Non-pigmented ciliary epithelial cell (primary cell): Measurements from ENCODE around the gene MFAP3.
"Not testable (repeated sequence)": the region's sequence is repeated elsewhere in the genome, so short reads cannot be mapped to it uniquely, and the experiment has no call there.

Experiments
- DNase-seq: peaks from one replicate; pipeline ENCODE4 v3.0.0-alpha.2; 2010; ENCODE audit warnings: low read depth

MFAP3 gene

GRCh38 chr5:154038707-154039457 is at the start of gene MFAP3, which contains the start of gene FAM114A2:
Gene MFAP3 (plus strand): TSS chr5:154038967. CDS start chr5:154049723, 10,756 bp downstream.
Gene FAM114A2 (minus strand): TSS chr5:154038910. CDS start chr5:154034953, 3,957 bp downstream.
- peak; percentile 32 for DNase-seq

GRCh38 chr5:153991168-153991567 is 47.6 kb upstream of the MFAP3 start:
- DNase-seq: no peak

GRCh38 chr5:153998010-153998409 is 40.8 kb upstream of the MFAP3 start:
- no peak for DNase-seq

GRCh38 chr5:153998768-153999167 is 40.0 kb upstream of the MFAP3 start:
- DNase-seq: no peak

- DNase-seq: no peak
Measured at GRCh38 chr5:153999995-154000394, 38.8 kb upstream of the MFAP3 start.

- DNase-seq: no peak
Measured at GRCh38 chr5:154000703-154001102, 38.1 kb upstream of the MFAP3 start.

GRCh38 chr5:154002093-154002492 is 36.7 kb upstream of the MFAP3 start:
- no peak for DNase-seq

GRCh38 chr5:154002511-154003020 is 36.2 kb upstream of the MFAP3 start:
- no peak for DNase-seq

- DNase-seq: no peak
Measured at GRCh38 chr5:154005648-154006047, 33.1 kb upstream of the MFAP3 start.

- no peak for DNase-seq
Measured at GRCh38 chr5:154010660-154011059, 28.1 kb upstream of the MFAP3 start.

- DNase-seq: no peak
Measured at GRCh38 chr5:154015071-154015693, 23.6 kb upstream of the MFAP3 start.

- DNase-seq: not testable (repeated sequence)
Measured at GRCh38 chr5:154018919-154019318, 19.8 kb upstream of the MFAP3 start.

GRCh38 chr5:154025951-154026350 is 12.8 kb upstream of the MFAP3 start:
- no peak for DNase-seq

- no peak for DNase-seq
Measured at GRCh38 chr5:154031937-154032489, 6.8 kb upstream of the MFAP3 start.

GRCh38 chr5:154034944-154035343 is 3.8 kb upstream of the MFAP3 start:
- no peak for DNase-seq

GRCh38 chr5:154038261-154038706 is 483 bp upstream of the MFAP3 start:
- DNase-seq: no peak

- DNase-seq: no peak
Measured at GRCh38 chr5:154039458-154039829, 677 bp downstream of the MFAP3 start.

GRCh38 chr5:154042766-154043165 is 4.0 kb downstream of the MFAP3 start:
- DNase-seq: no peak

GRCh38 chr5:154044099-154044498 is 5.3 kb downstream of the MFAP3 start:
- no peak for DNase-seq

- DNase-seq: no peak
Measured at GRCh38 chr5:154044581-154044980, 5.8 kb downstream of the MFAP3 start.

- no peak for DNase-seq
Measured at GRCh38 chr5:154046486-154046885, 7.7 kb downstream of the MFAP3 start.

- no peak for DNase-seq
Measured at GRCh38 chr5:154047324-154047723, 8.6 kb downstream of the MFAP3 start.

GRCh38 chr5:154049636-154050035 is 10.9 kb downstream of the MFAP3 start:
- no peak for DNase-seq
